Stimulated activated CD4-positive, alpha-beta T cell treated with anti-CD3 and anti-CD28 coated beads, Interleukin-4, amount 100 ng/mL, for 24 hours (primary cell): ENCODE results near the gene DNAJC3.
A peak's percentile ranks its signal among the peaks of the same experiment; 100 is the strongest.
"Not testable (repeated sequence)": the region's sequence is repeated elsewhere in the genome, so short reads cannot be mapped to it uniquely, and the experiment has no call there.

Experiments used
- DNase-seq: peaks from one replicate; pipeline ENCODE4 v3.0.0-alpha.2; 2020

Gene DNAJC3, protein sequence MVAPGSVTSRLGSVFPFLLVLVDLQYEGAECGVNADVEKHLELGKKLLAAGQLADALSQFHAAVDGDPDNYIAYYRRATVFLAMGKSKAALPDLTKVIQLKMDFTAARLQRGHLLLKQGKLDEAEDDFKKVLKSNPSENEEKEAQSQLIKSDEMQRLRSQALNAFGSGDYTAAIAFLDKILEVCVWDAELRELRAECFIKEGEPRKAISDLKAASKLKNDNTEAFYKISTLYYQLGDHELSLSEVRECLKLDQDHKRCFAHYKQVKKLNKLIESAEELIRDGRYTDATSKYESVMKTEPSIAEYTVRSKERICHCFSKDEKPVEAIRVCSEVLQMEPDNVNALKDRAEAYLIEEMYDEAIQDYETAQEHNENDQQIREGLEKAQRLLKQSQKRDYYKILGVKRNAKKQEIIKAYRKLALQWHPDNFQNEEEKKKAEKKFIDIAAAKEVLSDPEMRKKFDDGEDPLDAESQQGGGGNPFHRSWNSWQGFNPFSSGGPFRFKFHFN

DNA sequence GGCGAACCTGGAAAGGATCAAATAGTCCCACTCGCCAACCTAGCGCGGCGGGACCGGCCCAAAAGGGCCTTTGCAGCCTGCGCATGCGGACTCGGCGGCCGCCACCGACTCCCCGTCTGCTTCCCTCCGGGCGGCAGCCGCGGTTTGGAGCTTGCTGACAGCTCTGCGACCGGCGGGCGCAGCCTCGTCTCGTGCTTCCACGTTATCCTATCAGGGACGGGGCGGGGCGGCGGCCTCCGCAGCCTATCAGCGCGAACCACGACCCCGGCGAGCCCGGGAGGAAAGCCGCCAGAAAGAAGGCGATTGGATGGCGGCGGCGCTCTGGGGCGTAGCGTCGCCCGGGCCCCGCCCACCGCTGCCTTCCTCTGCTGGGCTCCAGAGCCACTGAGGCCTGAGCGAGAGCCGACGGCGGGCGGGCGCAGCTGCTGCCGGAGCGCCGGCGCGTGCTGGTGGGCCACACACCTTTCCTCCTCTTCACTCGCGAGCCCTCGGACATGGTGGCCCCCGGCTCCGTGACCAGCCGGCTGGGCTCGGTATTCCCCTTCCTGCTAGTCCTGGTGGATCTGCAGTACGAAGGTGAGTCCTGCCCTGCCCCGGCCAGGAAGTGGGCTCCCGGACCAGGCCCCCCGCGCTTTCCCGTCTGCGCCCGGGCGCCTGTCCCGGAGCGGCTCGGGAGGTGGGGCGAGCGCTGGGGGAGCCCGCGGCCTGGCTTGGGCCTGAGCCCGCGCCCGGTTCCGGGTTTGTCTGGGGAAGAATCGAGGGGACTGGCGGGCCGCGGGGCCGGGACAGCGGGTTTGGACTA lies at the start of gene DNAJC3:
TSS of gene DNAJC3 (plus strand) at position 378 of the 802 bp plus-strand sequence. CDS start at position 495, 117 bp downstream.
- peak; percentile 98 for DNase-seq

DNA sequence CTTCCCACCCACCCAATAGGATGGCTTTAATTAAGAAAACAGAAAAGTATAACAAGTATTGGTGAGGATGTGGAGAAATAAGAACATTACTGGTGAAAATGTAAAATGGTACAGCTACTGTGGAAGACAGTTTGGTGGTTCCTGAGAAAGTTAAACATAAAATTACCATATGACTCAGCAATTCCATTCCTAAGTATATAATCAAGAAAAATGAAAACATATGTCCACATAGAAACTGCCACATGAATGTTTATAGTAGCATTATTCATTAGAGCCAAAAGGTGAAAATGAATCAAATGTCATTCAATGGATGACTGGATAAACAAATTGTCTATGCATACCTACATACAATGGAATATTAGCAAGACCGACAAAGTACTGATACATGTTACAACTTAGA lies 49.3 kb upstream of the DNAJC3 start:
- DNase-seq = no peak

DNA sequence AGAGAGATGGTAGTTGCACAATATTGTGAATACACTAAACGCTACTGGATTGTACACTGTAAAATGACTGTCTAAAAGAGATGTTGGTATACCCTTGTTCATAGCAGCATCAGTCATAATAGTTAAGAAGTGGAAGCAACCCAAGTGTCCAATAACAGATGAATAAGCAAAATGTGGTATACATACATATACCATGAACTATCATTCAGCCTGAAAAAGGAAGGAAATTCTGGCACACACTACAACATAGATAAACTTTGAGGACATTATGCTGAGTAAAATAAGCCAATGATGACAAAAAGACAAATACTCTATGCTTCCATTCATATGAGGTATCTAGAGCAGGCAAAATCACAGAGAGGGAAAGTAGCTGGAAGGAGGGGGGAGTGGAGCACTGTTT lies 48.5 kb upstream of the DNAJC3 start:
- DNase-seq = no peak

DNA sequence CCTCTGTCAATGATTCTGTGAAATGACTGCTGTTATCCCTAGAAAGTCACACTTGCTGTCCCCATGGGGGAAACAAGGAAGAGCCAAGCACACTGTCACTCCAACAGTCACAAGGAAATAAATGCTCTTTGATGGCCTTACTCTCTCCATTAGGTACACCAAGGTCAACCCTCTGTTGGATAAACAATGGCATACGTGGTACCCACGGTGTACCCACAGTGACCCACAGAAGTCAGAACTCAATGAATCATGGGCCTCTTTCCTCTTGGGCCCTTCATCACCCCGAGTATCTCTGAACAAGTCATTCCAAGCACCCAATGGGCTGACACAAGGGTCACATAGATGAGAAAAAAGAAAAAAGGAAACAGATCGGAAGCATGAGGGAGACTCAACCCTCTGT lies 47.9 kb upstream of the DNAJC3 start:
- no peak for DNase-seq

DNA sequence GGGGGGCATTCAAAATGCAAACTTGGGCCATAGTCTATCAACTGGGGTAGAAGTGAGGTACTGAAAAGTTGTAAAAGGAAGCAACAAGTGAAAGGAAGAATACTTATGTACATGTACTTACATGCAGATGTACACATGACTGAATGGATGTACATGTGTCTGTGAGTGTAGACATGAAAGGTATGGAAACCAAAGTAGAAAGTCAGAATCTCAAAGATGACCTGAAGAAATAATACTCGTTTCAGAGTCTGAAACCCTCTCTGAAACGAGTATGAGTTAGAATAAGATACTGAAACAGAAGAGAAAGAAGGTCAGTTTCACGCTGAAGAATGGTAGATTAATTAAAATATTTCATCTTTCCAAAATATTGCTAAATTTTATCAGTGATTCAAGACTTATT lies 46.3 kb upstream of the DNAJC3 start:
- DNase-seq = no peak

DNA sequence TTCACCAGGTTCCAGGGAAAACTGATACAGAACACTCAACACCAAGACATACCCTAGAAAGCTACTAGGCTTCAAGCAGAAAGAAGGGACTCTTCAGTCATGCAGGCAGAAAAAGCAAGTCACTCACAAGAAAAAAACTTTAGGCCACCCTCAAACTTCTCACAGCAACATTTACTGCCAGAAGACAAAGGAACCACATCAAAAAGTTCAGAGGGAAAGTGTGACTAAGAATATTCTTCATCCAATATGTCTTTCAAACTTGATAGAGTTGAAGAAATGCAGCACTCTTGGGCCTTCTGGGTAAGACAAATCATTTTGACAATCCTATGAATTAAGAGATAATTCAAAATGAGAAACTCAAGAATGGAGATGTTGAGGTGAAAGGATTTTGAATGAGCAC lies 40.1 kb upstream of the DNAJC3 start:
- no peak for DNase-seq

DNA sequence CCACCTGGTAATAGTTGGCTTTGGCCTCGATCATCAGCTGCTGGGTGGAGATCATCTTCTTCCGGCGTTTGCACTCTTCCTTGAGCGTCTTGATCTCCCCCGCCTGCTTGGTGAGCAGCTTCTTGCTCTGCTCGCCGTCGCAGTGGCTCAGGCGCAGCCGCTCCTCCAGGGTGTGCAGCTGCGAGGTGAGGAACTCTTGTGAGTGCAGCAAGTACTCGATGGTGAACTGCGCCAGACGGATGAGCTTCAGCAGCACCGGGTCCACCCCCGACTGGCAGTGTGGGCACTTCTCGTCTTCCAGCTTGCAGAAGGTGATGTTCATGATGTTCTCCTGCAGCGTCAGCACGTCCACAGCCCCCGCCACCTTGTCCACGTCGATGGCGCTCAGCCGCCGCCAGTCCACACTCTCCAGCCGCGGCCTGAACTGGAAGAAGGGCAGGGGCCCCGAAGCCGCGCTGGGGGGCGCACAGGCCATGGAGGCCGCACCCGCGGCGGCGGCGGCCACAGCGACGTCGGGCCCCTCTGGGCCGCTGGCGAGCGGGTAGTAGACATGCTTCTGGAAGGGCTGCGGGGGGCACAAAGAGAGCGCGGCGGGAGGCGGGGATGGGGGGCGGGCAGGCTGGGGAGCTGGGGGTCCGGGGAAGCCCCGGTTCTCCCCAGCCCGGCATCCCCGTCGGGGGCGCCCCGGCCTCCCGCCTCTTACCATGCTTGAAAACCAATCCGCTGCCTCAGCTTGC lies 35.5 kb upstream of the DNAJC3 start:
- no peak for DNase-seq

DNA sequence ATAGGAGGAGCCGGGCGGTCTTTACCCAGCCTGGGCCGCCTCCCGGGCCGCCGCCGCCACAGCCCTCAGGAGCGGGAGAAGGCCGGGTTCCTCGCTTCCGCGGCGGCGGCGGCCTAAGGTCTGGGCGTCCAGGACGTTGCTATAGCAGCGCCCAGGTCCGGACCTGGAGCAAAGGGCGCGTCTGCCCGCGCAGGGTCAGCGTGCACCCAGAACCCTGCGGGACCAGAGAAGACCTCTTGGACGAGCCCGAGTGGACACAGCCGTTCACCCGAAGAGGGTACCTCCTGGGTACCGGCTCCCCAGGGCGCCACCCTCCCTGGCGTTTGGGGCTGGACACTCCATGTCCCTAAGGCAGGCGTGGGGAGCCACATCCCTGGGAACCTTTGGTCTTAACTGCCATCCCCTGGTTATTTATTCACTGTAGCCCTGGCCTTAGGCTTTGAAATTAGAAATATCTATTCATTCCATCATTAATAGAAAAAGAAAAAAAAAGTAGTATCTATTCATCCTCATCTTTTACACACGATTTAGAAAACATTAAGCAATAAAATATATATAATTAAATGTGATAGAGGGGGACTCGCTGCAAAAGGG lies 34.8 kb upstream of the DNAJC3 start:
- no peak for DNase-seq

DNA sequence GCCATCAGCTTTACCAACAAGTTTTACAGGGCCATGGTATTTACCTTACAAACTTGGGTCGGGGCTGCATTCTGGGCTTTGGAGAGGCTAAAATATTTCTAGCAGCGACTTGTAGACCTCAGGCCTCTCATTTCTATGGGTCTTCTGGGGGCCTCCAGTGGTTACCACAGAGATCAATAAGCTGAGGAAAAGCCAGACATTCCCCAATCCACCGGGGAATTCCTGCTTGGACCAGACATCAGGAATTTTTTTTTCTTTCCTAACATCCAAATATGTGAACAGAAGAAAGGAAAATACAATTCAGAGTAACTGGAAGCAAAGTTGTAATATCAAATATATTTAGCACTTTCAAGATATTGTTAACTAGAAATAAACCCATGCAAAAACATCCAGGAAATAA lies 33.9 kb upstream of the DNAJC3 start:
- DNase-seq = no peak

DNA sequence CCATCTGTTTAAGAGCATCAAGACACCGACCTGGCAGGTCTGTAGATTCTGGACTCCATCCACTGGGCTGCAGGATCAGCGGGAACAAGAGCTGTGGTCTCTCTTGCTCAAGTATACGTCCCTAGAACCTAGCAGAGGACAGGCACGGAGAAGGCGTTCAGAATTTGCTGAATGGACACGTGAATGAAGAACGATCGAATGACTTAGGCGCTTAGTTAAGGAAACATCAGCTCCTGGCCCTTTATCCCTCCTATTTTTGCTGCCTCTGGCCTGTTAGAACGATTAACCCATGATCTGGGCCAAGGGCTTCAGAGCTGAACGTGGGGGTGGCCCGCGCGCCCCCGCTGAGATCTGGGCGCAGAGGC lies 33.4 kb upstream of the DNAJC3 start:
- DNase-seq = no peak

DNA sequence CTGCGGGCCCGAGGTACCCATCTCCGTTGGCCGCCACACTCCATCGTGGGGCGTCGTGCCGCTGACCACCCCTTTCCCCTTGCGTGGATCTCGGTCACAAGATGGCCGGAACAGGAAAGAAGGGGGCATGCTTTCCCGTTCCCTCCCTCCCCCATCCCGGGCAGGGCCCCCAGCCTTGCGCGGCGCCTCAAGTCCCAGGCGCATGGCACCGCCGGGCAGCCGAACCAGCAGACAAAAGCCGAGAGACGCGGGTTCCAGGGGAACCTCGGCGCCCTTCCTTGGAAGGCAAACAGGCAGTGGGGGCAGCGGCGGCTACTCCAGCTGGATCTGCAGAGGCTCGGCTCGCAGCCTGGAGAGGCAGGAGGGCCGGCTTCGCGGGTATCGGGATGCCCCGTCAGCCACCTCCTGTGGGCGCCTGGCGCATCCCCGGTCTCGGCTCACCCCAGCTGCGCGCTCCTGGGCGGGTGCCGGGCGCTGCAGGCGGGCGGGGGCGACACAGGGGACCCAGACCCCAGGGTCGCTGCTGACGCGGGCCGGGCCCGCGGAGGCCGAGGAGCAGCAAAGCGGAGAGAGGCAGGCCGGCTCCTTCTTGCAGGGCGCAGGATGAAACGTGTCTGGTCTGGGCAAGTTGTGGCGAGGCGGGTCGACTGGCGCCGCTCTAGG lies 32.9 kb upstream of the DNAJC3 start:
- no peak for DNase-seq

DNA sequence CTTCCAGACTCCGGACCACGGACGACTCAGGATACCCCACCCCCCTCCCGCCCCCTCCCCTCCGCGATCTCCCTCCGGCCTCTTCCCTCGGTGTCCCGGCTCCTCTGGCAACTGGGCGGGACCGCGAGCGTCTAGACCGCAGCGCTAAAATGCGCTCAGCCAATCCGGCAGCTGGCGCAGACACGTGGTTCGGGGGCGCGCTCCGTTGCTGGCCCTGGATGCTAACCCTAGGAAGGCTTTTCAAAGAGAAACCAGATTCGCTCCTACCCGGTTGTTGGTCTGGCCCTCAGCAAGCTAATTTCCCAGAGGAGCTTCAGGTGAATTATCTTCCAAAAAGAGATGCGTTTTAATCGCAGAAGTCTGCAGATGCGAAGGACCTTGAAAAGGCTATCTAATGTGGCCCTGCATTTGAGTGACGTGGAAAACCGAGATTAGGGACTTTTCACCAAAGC lies 32.3 kb upstream of the DNAJC3 start, which contains the start of gene DZIP1:
TSS of gene DZIP1 (minus strand) at position 106 of the 452 bp plus-strand sequence. CDS start 2,677 bp downstream, outside the sequence.
- DNase-seq = no peak

DNA sequence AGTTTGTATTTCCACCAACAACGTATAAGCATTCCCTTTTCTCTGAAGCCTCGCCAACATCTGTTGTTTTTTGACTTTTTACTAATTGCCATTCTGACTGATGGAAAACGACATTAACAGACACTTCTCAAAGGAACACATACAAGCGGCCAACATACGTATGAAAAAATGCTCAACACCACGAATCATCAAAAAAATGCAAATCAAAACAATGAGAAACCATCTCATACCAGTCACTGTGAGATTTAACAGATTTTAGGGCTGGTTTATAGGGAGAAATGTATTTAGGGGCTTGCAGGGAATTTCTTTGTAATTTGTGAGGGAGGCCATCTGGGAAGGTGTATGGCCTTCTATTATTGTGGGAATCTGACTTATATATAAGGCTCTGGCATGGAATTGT lies 29.6 kb upstream of the DNAJC3 start:
- no peak for DNase-seq

DNA sequence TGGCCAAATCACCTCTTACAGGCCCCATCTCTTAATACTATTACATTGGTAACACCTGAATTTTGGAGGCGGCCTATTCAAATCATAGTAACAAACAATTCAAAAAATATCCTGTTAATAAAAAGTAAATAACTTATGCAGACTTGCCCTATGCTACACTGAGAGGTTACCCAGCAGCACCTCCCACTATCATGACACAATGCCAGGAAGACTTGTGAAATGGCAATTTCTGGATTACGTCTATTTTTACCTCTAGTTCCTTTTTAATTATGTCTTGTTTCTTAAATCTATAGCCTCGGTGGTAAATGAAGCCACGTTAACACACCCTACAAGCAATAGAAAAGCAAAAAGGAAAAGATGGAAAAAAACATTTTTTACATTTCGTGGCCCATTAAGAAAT lies 26.2 kb upstream of the DNAJC3 start:
- DNase-seq = no peak

DNA sequence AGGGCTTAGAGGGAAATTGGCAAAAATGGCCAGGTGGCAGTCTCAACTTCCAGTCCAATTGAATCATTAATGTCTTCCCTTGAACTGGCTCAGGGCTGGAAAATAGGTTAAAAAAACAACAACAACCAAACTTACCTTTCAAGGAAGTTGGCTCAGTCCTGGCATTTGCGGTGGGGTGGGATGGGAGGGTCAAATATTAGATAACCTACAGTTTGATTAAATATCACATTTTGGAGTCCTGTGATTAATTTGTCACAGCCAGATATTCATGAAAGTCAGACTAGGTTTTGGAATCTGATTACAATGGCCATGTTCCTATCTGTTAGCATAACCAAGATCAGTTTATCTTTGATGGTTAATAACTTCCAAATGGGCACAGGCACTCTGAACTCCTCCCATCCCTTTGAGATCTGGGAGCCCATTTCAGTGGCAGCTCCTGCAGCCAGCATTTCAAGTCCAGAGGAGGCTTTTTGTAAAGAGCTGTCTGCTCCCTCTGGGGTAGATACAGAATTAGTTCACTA lies 24.6 kb upstream of the DNAJC3 start:
- no peak for DNase-seq

DNA sequence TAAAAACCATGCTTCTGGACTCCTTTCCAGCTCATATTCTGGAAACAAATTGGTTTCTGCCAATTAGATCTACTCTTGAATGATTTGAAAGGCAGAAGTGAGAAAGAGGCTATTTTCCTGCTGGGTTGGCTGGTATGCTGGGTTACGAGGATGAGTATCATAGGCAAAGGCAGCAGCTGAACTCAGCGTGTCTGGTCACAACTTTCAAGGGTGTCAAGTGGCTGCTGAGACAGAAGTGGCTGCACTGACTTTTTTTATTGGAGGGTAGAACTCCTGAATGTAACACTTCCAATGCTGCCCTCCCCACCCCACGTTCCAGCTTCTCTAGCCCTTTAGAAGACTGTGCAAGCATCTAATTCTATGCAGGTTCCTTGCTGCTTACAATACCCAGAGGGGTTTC lies 24.1 kb upstream of the DNAJC3 start:
- no peak for DNase-seq

DNA sequence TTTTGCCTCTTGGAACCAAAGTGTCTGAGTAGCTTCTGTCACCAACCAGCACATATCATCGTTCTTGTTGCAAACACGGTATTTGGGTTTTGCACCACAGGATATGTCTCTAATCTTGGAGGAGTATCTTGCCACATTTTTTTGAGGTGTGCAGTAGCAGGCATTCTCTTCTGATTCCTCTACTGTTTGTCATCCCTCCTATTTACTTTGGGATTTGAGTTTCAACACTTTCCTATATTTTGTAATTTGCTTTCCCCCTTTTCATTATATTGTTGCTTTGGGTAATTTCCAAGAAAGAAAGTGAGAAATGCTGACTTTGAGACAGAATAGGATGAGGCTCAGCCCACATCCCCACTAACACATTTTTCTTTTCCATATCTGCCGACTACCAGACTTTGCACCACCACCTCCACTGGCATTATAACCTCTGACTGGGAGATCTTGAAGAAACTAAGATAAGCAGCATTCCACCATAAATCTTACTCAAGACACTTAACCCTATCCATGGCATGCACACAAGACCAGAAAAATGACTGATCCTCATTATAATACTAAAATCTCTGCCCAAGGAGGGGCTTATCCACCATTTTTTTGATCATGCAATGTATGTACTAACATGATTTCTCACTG lies 20.4 kb upstream of the DNAJC3 start:
- no peak for DNase-seq

DNA sequence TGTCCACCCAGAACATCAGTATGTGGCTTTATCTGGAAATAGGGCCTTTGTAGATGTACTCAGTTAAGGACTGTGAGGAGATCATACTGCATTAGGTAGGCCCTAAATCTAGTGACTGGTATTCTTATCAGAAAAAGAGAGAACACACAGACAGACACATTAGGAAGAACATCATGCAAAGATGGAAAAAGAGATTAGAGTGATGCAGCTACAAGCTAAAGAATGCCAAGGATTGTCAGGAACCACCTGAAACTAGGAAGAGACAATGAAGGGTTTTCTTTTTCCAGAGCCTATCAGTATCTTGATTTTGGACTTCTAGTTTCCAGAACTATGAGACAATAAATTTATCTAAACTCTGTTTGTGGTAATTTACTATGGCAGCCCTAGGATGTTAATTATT lies 17.4 kb upstream of the DNAJC3 start:
- no peak for DNase-seq

DNA sequence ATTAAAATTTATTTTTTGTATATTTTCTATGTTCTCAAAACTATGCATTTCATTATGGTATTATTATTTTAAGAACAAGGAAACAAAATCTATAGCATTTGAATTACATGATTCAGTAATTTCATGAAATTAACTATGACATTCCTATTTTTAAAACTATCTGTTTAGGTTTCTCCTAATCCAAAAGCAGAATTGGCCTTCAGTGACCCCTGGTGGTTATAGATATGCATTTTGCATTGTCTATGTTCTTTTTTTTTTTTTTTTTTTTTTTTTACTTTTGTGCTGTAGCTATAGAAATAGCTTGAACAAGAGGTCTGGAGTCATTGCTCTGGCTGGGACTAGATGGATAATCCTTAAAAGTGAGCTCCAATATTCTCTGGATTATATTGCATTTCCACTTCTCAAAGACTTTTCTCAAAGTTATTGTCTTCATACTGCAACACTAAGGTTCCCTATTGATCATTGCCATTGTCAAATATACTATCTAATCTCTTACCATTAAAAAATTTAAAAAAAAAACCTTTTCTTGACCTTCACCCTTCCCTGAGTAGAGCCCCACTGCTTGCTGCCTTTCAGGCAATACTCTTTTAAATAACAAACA lies 15.9 kb upstream of the DNAJC3 start:
- no peak for DNase-seq

DNA sequence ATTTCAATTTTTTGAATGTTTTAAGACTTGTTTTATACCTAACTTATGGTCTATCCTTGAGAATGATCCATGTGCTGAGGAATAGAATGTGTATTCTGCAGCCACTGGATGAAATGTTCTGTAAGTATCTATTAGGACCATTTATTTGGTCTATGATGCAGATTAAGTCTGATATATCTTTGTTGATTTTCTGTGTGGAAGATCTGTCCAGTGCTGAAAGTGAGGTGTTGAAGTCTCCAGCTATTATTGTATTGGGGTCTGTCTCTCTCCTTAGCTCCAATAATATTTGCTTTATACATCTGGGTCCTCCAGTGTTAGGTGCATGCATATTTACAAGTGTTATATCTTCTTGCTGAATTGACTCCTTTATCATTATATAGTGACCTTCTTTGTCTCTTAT lies 9.7 kb upstream of the DNAJC3 start:
- not testable (repeated sequence) for DNase-seq

DNA sequence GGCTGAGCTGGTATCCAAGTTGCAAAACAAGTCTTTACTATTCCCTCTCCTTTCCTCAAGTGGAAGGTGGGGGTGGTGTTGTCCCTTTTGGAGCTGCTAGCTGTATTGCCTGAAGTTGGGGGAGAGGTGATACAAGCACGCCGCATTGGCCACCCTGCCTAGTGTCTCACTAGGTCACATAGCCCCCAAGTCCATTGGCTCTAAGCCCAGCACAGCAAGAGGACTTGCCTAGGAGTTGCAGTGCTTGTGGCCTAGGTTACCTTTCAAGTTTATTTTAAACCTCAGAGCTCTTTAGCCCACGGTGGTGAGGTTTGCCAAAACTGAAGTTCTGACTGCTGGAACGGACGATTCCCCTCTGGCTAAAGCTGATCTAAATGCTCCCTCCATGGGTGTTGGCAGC lies 5.3 kb upstream of the DNAJC3 start:
- no peak for DNase-seq
